Epithelial cell of esophagus (primary cell): ENCODE results near the gene CCDC68.
A peak's percentile ranks its signal among the peaks of the same experiment; 100 is the strongest.

Experiments used
- DNase-seq: peaks from one replicate; pipeline ENCODE4 v3.0.0; 2010; ENCODE audit warnings: low read depth
- H3K4me3 ChIP-seq: 2 replicates; pipeline ENCODE4 v1.5.1; 2011; ENCODE audit warnings: mild to moderate bottlenecking, low read length, control low read depth
- TF ChIP-seq, protein P1 (sequence below): IDR thresholded peaks from 2 replicates; pipeline ENCODE4 v1.5.1; 2011; ENCODE audit warnings: low read depth, mild to moderate bottlenecking, low read length, control low read depth, inconsistent platforms; ENCODE audit not compliant: insufficient read depth; ENCODE audit errors: missing control alignments

Gene CCDC68

DNA sequence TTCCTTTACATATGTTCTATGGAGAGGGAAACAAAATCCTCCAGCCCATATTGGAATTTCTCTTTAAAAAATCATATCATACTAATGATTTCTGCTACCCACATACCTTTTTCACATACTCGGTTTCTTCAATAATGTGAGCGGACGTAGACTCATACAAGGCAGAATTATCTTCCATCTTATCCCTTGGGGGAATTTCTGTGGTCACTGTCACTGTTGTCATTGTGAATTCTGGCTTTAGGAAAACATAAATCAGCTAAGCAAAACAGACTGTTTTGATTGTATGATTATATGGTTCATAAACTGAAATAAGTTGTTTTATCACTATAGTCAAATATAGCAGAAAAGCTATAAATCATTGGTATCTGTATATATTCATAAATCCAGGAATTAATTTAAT is 16.7 kb downstream of the CCDC68 start:
- TF ChIP-seq, protein P1, sequence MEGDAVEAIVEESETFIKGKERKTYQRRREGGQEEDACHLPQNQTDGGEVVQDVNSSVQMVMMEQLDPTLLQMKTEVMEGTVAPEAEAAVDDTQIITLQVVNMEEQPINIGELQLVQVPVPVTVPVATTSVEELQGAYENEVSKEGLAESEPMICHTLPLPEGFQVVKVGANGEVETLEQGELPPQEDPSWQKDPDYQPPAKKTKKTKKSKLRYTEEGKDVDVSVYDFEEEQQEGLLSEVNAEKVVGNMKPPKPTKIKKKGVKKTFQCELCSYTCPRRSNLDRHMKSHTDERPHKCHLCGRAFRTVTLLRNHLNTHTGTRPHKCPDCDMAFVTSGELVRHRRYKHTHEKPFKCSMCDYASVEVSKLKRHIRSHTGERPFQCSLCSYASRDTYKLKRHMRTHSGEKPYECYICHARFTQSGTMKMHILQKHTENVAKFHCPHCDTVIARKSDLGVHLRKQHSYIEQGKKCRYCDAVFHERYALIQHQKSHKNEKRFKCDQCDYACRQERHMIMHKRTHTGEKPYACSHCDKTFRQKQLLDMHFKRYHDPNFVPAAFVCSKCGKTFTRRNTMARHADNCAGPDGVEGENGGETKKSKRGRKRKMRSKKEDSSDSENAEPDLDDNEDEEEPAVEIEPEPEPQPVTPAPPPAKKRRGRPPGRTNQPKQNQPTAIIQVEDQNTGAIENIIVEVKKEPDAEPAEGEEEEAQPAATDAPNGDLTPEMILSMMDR = no peak
- no peak overlapping the region for H3K4me3 ChIP-seq
- DNase-seq = no peak

DNA sequence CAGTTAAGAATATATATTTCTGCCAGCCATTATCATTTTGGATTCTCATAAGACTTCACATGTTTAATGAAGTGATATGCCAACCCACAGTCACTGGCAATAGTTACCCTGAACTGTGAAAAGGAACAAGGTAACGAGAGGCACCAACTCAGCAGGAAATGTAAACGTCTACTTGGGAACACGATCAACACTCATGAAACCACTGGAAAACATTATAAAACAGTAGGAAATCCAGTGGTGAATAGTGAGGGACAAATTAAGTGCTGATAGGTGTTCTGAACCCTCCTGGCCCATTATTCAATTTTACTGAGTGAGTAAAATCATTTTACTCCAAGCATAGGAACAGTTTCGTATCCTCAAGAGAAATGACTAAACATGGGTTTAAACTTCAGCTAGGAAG is 17.1 kb downstream of the CCDC68 start:
- no peak overlapping the region for H3K4me3 ChIP-seq
- DNase-seq = no peak
- TF ChIP-seq, protein P1 = no peak

DNA sequence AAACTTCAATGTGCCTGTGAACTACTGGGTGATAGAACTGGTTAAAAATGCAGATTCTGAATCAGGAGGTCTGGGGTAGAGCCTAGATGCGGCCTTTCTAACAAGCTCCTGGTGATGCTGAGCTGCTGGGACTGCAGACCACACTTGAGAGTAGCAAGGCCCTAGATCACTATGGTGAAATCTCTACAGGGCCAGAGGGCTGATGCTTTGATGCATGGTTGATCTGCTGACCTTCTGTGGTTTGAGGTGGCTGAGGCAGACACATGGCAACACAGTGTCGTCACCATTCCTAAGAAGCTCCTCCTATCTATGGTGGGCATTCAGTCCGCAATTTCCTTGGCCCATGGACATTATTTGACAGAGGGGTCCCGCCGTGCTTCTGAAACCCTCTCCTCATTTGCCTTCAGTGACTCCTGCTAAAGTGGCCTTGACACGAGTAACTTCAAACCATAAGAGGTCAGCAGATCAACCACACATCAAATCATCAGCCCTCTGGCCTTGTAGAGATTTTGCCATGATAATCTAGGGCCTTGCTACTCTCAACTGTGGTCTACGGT is 19.8 kb downstream of the CCDC68 start:
- no peak overlapping the region for H3K4me3 ChIP-seq
- DNase-seq = no peak
- TF ChIP-seq, protein P1 = no peak

DNA sequence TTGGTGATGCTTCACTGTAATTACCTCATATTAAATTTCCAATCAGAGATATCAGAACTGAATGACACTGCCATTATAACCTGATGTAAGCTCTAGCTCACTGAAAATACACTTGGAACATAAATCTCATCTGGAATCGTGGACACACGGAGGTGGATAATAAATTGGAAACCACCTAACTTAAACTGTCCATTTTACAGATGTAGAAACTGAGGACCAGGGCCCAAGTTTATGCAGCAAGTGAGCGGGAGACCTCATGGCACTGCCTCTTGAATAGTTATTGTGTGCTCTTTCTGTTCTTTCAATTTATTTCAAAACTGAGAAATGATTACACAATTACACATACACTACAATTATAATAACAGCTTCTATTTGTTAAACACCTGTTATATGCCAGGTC is 20.8 kb downstream of the CCDC68 start:
- no peak for DNase-seq
- TF ChIP-seq, protein P1 = no peak
- no peak overlapping the region for H3K4me3 ChIP-seq

DNA sequence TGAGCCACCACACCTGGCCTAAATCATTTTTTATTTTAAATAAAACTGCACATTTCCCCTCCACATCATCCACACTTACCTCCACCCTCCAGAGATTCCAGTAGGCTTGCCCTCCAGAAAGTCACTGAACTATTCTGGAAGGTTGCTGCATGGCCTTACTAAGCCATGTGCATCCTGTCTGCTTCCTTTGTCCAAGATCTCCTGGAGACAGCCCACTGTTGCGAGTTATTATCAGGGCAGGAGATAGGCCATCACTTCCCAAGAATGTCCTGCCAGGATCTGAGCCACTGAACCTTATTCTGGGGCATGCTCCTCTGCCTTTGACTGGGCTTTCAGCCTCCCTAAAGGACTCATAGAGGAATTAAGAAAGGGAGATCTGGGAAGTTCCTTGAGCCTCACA is 26.8 kb downstream of the CCDC68 start:
- H3K4me3 ChIP-seq = no peak overlapping the region
- TF ChIP-seq, protein P1 = no peak

DNA sequence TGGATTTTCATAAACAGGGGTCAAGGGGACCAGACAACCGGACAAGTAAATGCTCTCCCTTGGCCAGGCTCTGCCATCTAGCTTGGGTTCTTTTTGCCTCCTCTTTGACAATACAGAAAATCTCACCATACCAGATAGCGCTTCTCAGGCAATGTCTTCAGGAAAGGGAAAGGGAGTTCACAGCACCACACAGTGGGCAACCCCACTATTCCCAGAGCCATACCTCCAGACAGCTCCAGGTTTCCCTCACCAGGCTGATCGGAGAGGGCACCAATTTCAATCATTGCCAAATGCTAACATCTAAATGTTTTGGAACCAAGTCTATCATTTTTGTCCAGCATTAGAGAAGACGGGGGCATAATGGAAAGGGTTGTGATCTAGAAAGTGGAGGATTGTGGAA is 28.1 kb downstream of the CCDC68 start:
- DNase-seq = no peak
- TF ChIP-seq, protein P1 = no peak
- no peak overlapping the region for H3K4me3 ChIP-seq

More for the DNA sequence above, 26.8 kb downstream of the CCDC68 start:
- no peak for DNase-seq

DNA sequence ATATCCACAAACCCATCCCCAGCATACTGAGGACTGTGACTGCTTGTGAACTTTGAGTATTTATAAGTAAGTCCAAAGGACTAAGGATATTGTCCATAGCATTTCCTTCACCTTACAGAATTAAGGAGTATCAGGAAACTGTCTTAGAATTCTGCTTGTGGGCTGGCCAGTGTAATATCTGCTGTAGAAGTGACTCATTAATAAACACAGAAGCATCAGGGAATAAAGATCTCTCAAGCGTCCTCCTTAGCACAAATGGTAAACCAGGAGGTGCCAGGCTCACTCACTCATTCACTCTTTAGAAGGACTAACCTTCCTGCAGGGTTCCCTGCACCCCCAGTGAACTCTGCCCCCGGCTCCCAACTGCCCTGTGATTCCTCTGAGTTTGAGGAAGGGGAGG is 31.0 kb downstream of the CCDC68 start:
- peak; percentile 10 for DNase-seq
- TF ChIP-seq, protein P1 = no peak
- no peak overlapping the region for H3K4me3 ChIP-seq
